Measurements from ENCODE around the gene HECTD1. TPM values are rescaled to one million over a fixed set of nuclear protein-coding genes. Genes with fewer than 3 reads are reported as not detected.
A peak's percentile ranks its signal among the peaks of the same experiment; 100 is the strongest.
"Not testable (repeated sequence)": the region's sequence is repeated elsewhere in the genome, so short reads cannot be mapped to it uniquely, and the experiment has no call there.

The HECTD1 gene
- 234 TPM for total RNA-seq

- H3K27ac ChIP-seq (ENCODE audit: low read depth, low read length): peak within 1 kb of the TSS; percentile 97
- peaks cover 0 to 3% (median 0%) of the 10 kb centered on the region in 3 donors for H3K36me3 ChIP-seq (ENCODE audit: control insufficient read depth in 3 of 3, insufficient read depth in 3 of 3, low read length in 3 of 3)
- peaks cover 0 to 20% (median 8%) of the 10 kb centered on the region in 3 donors for H3K4me1 ChIP-seq (ENCODE audit: control insufficient read depth in 3 of 3, insufficient read depth in 3 of 3, low read length in 3 of 3)
- peak within 1 kb of the TSS; percentile 79 to 96 (median 96) for H3K4me3 ChIP-seq (ENCODE audit: low read length in 3 of 3)
- no peaks in the 10 kb centered on the region for H3K27me3 ChIP-seq (ENCODE audit: control insufficient read depth in 3 of 3, insufficient read depth in 3 of 3, low read length in 3 of 3)
- no peaks in the 10 kb centered on the region for H3K9me3 ChIP-seq (ENCODE audit: control insufficient read depth in 3 of 3, low read length in 3 of 3)
- peak within 1 kb of the TSS; percentile 92 to 98 (median 93) for H3K9ac ChIP-seq (ENCODE audit: low read depth in 1 of 3, low read length in 3 of 3)
Observed at GRCh38 chr14:31207755-31208545, at the start of gene HECTD1. HECTD1 (minus strand) TSS chr14:31207793; CDS start chr14:31205936, 1,857 bp downstream.

GRCh38 chr14:31257244-31257553 is 49.6 kb upstream of the HECTD1 start:
- Histone ChIP-seq H3K4me1 (ENCODE audit: control insufficient read depth in 3 of 3, insufficient read depth in 3 of 3, low read length in 3 of 3) (peaks cover 5 to 6% (median 5%) of the 10 kb centered on the region in 3 donors), H3K27ac (ENCODE audit: low read depth, low read length) (no peak overlapping the region), H3K9me3 (ENCODE audit: control insufficient read depth in 3 of 3, low read length in 3 of 3) (no peaks in the 10 kb centered on the region), H3K36me3 (ENCODE audit: control insufficient read depth in 3 of 3, insufficient read depth in 3 of 3, low read length in 3 of 3) (no peaks in the 10 kb centered on the region), H3K4me3 (ENCODE audit: low read length in 3 of 3) (no peak overlapping the region), H3K9ac (ENCODE audit: low read depth in 1 of 3, low read length in 3 of 3) (no peak overlapping the region), H3K27me3 (ENCODE audit: control insufficient read depth in 3 of 3, insufficient read depth in 3 of 3, low read length in 3 of 3) (no peaks in the 10 kb centered on the region)

- no peaks in the 10 kb centered on the region for H3K27me3 ChIP-seq (ENCODE audit: control insufficient read depth in 3 of 3, insufficient read depth in 3 of 3, low read length in 3 of 3)
- no peak overlapping the region for H3K9ac ChIP-seq (ENCODE audit: low read depth in 1 of 3, low read length in 3 of 3)
- no peaks in the 10 kb centered on the region for H3K36me3 ChIP-seq (ENCODE audit: control insufficient read depth in 3 of 3, insufficient read depth in 3 of 3, low read length in 3 of 3)
- H3K4me3 ChIP-seq (ENCODE audit: low read length in 3 of 3): no peak overlapping the region
- H3K27ac ChIP-seq (ENCODE audit: low read depth, low read length): no peak overlapping the region
- H3K4me1 ChIP-seq (ENCODE audit: control insufficient read depth in 3 of 3, insufficient read depth in 3 of 3, low read length in 3 of 3): peaks cover under 1 to 1% (median 1%) of the 10 kb centered on the region in 3 donors
- H3K9me3 ChIP-seq (ENCODE audit: control insufficient read depth in 3 of 3, low read length in 3 of 3): no peaks in the 10 kb centered on the region
Observed at GRCh38 chr14:31256534-31257243, 49.1 kb upstream of the HECTD1 start.

GRCh38 chr14:31255918-31256317 is 48.3 kb upstream of the HECTD1 start:
- H3K9ac ChIP-seq (ENCODE audit: low read depth in 1 of 3, low read length in 3 of 3); H3K9me3 ChIP-seq (ENCODE audit: control insufficient read depth in 3 of 3, low read length in 3 of 3); H3K36me3 ChIP-seq (ENCODE audit: control insufficient read depth in 3 of 3, insufficient read depth in 3 of 3, low read length in 3 of 3); H3K4me1 ChIP-seq (ENCODE audit: control insufficient read depth in 3 of 3, insufficient read depth in 3 of 3, low read length in 3 of 3); H3K27me3 ChIP-seq (ENCODE audit: control insufficient read depth in 3 of 3, insufficient read depth in 3 of 3, low read length in 3 of 3); H3K27ac ChIP-seq (ENCODE audit: low read depth, low read length); H3K4me3 ChIP-seq (ENCODE audit: low read length in 3 of 3): not testable (repeated sequence)

GRCh38 chr14:31255286-31255685 is 47.7 kb upstream of the HECTD1 start:
- H3K27ac ChIP-seq (ENCODE audit: low read depth, low read length): no peak overlapping the region

GRCh38 chr14:31253746-31254471 is 46.3 kb upstream of the HECTD1 start:
- Histone ChIP-seq H3K27me3 (ENCODE audit: control insufficient read depth in 3 of 3, insufficient read depth in 3 of 3, low read length in 3 of 3) (no peaks in the 10 kb centered on the region), H3K9ac (ENCODE audit: low read depth in 1 of 3, low read length in 3 of 3) (no peak overlapping the region), H3K36me3 (ENCODE audit: control insufficient read depth in 3 of 3, insufficient read depth in 3 of 3, low read length in 3 of 3) (no peaks in the 10 kb centered on the region), H3K4me1 (ENCODE audit: control insufficient read depth in 3 of 3, insufficient read depth in 3 of 3, low read length in 3 of 3) (no peaks in the 10 kb centered on the region), H3K9me3 (ENCODE audit: control insufficient read depth in 3 of 3, low read length in 3 of 3) (no peaks in the 10 kb centered on the region), H3K27ac (ENCODE audit: low read depth, low read length) (no peak overlapping the region), H3K4me3 (ENCODE audit: low read length in 3 of 3) (no peak overlapping the region)

More at GRCh38 chr14:31255286-31255685, 47.7 kb upstream of the HECTD1 start:
- Histone ChIP-seq H3K9me3 (ENCODE audit: control insufficient read depth in 3 of 3, low read length in 3 of 3) (no peaks in the 10 kb centered on the region), H3K36me3 (ENCODE audit: control insufficient read depth in 3 of 3, insufficient read depth in 3 of 3, low read length in 3 of 3) (no peaks in the 10 kb centered on the region), H3K4me1 (ENCODE audit: control insufficient read depth in 3 of 3, insufficient read depth in 3 of 3, low read length in 3 of 3) (no peaks in the 10 kb centered on the region), H3K9ac (ENCODE audit: low read depth in 1 of 3, low read length in 3 of 3) (no peak overlapping the region), H3K27me3 (ENCODE audit: control insufficient read depth in 3 of 3, insufficient read depth in 3 of 3, low read length in 3 of 3) (no peaks in the 10 kb centered on the region), H3K4me3 (ENCODE audit: low read length in 3 of 3) (no peak overlapping the region)

- H3K9ac ChIP-seq (ENCODE audit: low read depth in 1 of 3, low read length in 3 of 3): no peak overlapping the region
- no peaks in the 10 kb centered on the region for H3K9me3 ChIP-seq (ENCODE audit: control insufficient read depth in 3 of 3, low read length in 3 of 3)
- no peak overlapping the region for H3K4me3 ChIP-seq (ENCODE audit: low read length in 3 of 3)
- no peak overlapping the region for H3K27ac ChIP-seq (ENCODE audit: low read depth, low read length)
- no peaks in the 10 kb centered on the region for H3K27me3 ChIP-seq (ENCODE audit: control insufficient read depth in 3 of 3, insufficient read depth in 3 of 3, low read length in 3 of 3)
- H3K36me3 ChIP-seq (ENCODE audit: control insufficient read depth in 3 of 3, insufficient read depth in 3 of 3, low read length in 3 of 3): no peaks in the 10 kb centered on the region
- H3K4me1 ChIP-seq (ENCODE audit: control insufficient read depth in 3 of 3, insufficient read depth in 3 of 3, low read length in 3 of 3): no peaks in the 10 kb centered on the region
Observed at GRCh38 chr14:31252865-31253264, 45.3 kb upstream of the HECTD1 start.

GRCh38 chr14:31251028-31251958 is 43.7 kb upstream of the HECTD1 start:
- Histone ChIP-seq H3K9ac (ENCODE audit: low read depth in 1 of 3, low read length in 3 of 3) (no peak overlapping the region), H3K27me3 (ENCODE audit: control insufficient read depth in 3 of 3, insufficient read depth in 3 of 3, low read length in 3 of 3) (no peaks in the 10 kb centered on the region), H3K27ac (ENCODE audit: low read depth, low read length) (no peak overlapping the region), H3K36me3 (ENCODE audit: control insufficient read depth in 3 of 3, insufficient read depth in 3 of 3, low read length in 3 of 3) (no peaks in the 10 kb centered on the region), H3K4me3 (ENCODE audit: low read length in 3 of 3) (no peak overlapping the region), H3K9me3 (ENCODE audit: control insufficient read depth in 3 of 3, low read length in 3 of 3) (no peaks in the 10 kb centered on the region), H3K4me1 (ENCODE audit: control insufficient read depth in 3 of 3, insufficient read depth in 3 of 3, low read length in 3 of 3) (no peaks in the 10 kb centered on the region)

GRCh38 chr14:31244626-31245025 is 37.0 kb upstream of the HECTD1 start:
- Histone ChIP-seq H3K36me3 (ENCODE audit: control insufficient read depth in 3 of 3, insufficient read depth in 3 of 3, low read length in 3 of 3) (no peaks in the 10 kb centered on the region), H3K4me1 (ENCODE audit: control insufficient read depth in 3 of 3, insufficient read depth in 3 of 3, low read length in 3 of 3) (peaks cover 0 to 3% (median 2%) of the 10 kb centered on the region in 3 donors), H3K9me3 (ENCODE audit: control insufficient read depth in 3 of 3, low read length in 3 of 3) (no peaks in the 10 kb centered on the region), H3K27me3 (ENCODE audit: control insufficient read depth in 3 of 3, insufficient read depth in 3 of 3, low read length in 3 of 3) (no peaks in the 10 kb centered on the region), H3K27ac (ENCODE audit: low read depth, low read length) (no peak overlapping the region), H3K4me3 (ENCODE audit: low read length in 3 of 3) (no peak overlapping the region), H3K9ac (ENCODE audit: low read depth in 1 of 3, low read length in 3 of 3) (no peak overlapping the region)

All from skeletal muscle tissue (tissue), 4 donors.